ENCODE measurements around the gene BTBD2. TPM values are rescaled to one million over a fixed set of nuclear protein-coding genes. Genes with fewer than 3 reads are reported as not detected.

The BTBD2 gene
- total RNA-seq, 1 experiment from 2014 or later: 110 TPM

DNA sequence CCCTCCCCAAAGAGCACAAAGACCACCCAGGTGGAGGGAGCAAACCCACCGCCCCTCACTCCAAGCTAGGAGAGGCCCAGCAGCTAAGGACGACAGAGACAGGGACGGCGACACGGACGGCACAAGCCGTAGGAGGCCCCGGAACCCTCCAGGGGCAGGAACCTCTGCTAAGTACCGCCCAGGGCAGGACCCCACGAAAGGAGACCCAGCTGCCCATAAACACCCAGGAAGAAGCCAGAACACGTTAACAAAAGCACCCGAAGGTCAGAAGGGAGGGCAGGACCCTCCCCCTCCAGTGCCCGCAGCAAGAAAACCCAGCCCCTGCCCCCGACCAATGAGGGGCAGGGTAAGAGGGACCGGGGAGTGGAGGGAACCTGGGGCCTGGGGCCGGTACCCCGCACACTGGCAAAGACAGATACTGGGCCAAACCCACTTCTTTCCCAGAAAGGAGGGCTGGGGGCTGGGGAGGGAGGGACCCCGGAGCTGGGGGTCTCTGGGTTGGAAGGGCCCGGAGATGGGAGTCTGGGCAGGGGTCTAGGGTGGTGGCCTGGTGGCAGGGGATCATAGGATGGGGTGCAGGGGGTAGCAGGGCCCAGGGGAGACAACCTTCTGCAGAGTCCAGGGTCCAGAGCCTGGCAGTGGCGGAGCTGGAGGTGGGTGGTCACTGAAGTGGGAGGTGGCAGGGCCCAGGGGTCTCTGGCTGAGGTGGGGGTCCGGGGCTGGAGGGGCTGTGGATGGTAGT, 2.4 kb downstream of the BTBD2 start:
- no peaks in the 10 kb centered on the region for H3K79me1 ChIP-seq (ENCODE audit: insufficient read depth, low read depth, low read length, poor library complexity, severe bottlenecking)
- H3K14ac ChIP-seq (ENCODE audit: insufficient read depth, low read length): no peak overlapping the region
- no peak overlapping the region for H3K18ac ChIP-seq (ENCODE audit: insufficient read length, low read depth, low read length)
- peaks cover 22 to 32% (median 31%) of the 10 kb centered on the region in 3 experiments; a peak in 6 of 7 replicates for H3K36me3 Mint-ChIP-seq (ENCODE audit: insufficient read depth in 1 of 3, low read depth in 3 of 3)
- H3K27me3 Mint-ChIP-seq (ENCODE audit: low read depth): no peaks in the 10 kb centered on the region
- no peak overlapping the region for H3K27ac ChIP-seq (ENCODE audit: insufficient read length, low read depth, low read length)
- H2AK5ac ChIP-seq (ENCODE audit: insufficient read length, low read length): no peak overlapping the region
- no CpG with 5 or more reads among the region's 21 CpGs for WGBS (ENCODE audit: extremely low coverage, insufficient read length, low lambda C conversion rate)
- no peak overlapping the region for H2BK5ac ChIP-seq (ENCODE audit: insufficient read length, low read length)
- no peak overlapping the region for H4K5ac ChIP-seq (ENCODE audit: insufficient read length, low read depth, low read length)
- no peaks in the 10 kb centered on the region for H3K4me1 ChIP-seq (ENCODE audit: insufficient read depth, low read length)
- no peaks in the 10 kb centered on the region; the same call in 1 of the 2 replicates for H3K79me2 ChIP-seq (ENCODE audit: insufficient read depth, low read length)
- peaks cover 5 to 17% of the 10 kb centered on the region in 2 experiments; a peak in 3 of 4 replicates for H3K4me1 Mint-ChIP-seq
- no peak overlapping the region for H4K8ac ChIP-seq (replicated peaks; ENCODE audit: insufficient read length, low read depth, low read length)
- no peak overlapping the region for H2BK12ac ChIP-seq (ENCODE audit: insufficient read length, low read depth, low read length)
- no peaks in the 10 kb centered on the region; a peak in 2 of 5 replicates for H3K9me3 Mint-ChIP-seq
- H3K56ac ChIP-seq (ENCODE audit: insufficient read length, low read depth, low read length): no peak overlapping the region
- no peak overlapping the region for H3T11ph ChIP-seq (ENCODE audit: low read length)
- no peak overlapping the region for H3K4ac ChIP-seq (ENCODE audit: low read depth, low read length)
- H3K4me2 ChIP-seq (ENCODE audit: insufficient read depth, insufficient read length, low read length): no peak overlapping the region
- DNase-seq: no peak
- TF ChIP-seq, protein P1, sequence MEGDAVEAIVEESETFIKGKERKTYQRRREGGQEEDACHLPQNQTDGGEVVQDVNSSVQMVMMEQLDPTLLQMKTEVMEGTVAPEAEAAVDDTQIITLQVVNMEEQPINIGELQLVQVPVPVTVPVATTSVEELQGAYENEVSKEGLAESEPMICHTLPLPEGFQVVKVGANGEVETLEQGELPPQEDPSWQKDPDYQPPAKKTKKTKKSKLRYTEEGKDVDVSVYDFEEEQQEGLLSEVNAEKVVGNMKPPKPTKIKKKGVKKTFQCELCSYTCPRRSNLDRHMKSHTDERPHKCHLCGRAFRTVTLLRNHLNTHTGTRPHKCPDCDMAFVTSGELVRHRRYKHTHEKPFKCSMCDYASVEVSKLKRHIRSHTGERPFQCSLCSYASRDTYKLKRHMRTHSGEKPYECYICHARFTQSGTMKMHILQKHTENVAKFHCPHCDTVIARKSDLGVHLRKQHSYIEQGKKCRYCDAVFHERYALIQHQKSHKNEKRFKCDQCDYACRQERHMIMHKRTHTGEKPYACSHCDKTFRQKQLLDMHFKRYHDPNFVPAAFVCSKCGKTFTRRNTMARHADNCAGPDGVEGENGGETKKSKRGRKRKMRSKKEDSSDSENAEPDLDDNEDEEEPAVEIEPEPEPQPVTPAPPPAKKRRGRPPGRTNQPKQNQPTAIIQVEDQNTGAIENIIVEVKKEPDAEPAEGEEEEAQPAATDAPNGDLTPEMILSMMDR (conservative IDR thresholded peaks at IDR 0.05): no peak
- no peak overlapping the region for H2BK15ac ChIP-seq (ENCODE audit: low read depth, low read length)
- no peak overlapping the region; a peak in 1 of 7 replicates for H3K27ac Mint-ChIP-seq
- no peak overlapping the region for H3K23ac ChIP-seq (ENCODE audit: insufficient read length, low read depth, low read length)
- H4K91ac ChIP-seq (ENCODE audit: insufficient read length, low read depth, low read length): no peak overlapping the region
- no peak overlapping the region for H2BK120ac ChIP-seq (ENCODE audit: low read depth, low read length, poor library complexity, severe bottlenecking)
- no peaks in the 10 kb centered on the region for H3K9me3 ChIP-seq (ENCODE audit: control insufficient read depth, low read depth, low read length)
- no peak overlapping the region for H2AFZ ChIP-seq (ENCODE audit: low read length)
- no peak overlapping the region for H2BK20ac ChIP-seq (ENCODE audit: low read depth, low read length, poor library complexity, severe bottlenecking)
- no peaks in the 10 kb centered on the region for H3K27me3 ChIP-seq (ENCODE audit: insufficient read depth, low read length)
- H3K23me2 ChIP-seq (ENCODE audit: insufficient read length, low read depth, low read length, poor library complexity, severe bottlenecking): peaks cover 4% of the 10 kb centered on the region
- peak overlapping the region; percentile 66 for H3K4me3 Mint-ChIP-seq
- no peak overlapping the region for H3K9ac ChIP-seq (ENCODE audit: extremely low read depth, insufficient read length, low read length)
- H4K20me1 ChIP-seq (ENCODE audit: control insufficient read depth, insufficient read depth, insufficient read length): no peaks in the 10 kb centered on the region
